OCI-LY7 (cell line): ENCODE results near the gene MYO3A. TPM values are rescaled to one million over a fixed set of nuclear protein-coding genes. Genes with fewer than 3 reads are reported as not detected.
"Not testable (repeated sequence)": the region's sequence is repeated elsewhere in the genome, so short reads cannot be mapped to it uniquely, and the experiment has no call there.

Source experiments
- BruUV-seq: library from RNA; stranded (reverse); fragments of 400-500 nt; replicated peaks from 2 replicates; lab custom pipeline; 2021; lab: Mats Ljungman, UMichigan
- CTCF ChIA-PET: fragments of 300-600 bp; sonication (Branson Sonifier 250); formaldehyde crosslinking; loops from one replicate; lab custom pipeline; 2022; ENCODE audit warnings: antibody characterized with exemption; ENCODE audit not compliant: unreplicated experiment; lab: Charles Lee
- POLR2A ChIA-PET: fragments of 300-600 bp; sonication (Branson Sonifier 250); formaldehyde crosslinking; loops from one replicate; lab custom pipeline; 2022; ENCODE audit warnings: antibody characterized with exemption; lab: Charles Lee
- DNase-seq: peaks from one replicate; pipeline ENCODE4 v3.0.0-alpha.2; 2015; ENCODE audit warnings: low spot score
- H2AFZ ChIP-seq: fragments of 200-600 bp; sonication (generic), shearing (Covaris generic); 2 replicates; pipeline ENCODE4 v1.6.1; 2014; ENCODE audit warnings: mild to moderate bottlenecking, antibody characterized with exemption, low read length, moderate library complexity
- H3K27ac ChIP-seq: fragments of 200-600 bp; sonication (generic); 2 replicates; pipeline ENCODE4 v1.5.1; 2014; ENCODE audit warnings: mixed run types, low read depth, mild to moderate bottlenecking, moderate library complexity, low read length, inconsistent platforms; ENCODE audit not compliant: poor library complexity, severe bottlenecking
- H3K36me3 ChIP-seq: fragments of 200-600 bp; sonication (generic); 2 replicates; pipeline ENCODE4 v1.6.1; 2014; ENCODE audit warnings: mild to moderate bottlenecking, antibody characterized with exemption, low read length, moderate library complexity, mixed read lengths; ENCODE audit not compliant: insufficient read depth
- H3K4me1 ChIP-seq: fragments of 200-600 bp; sonication (generic); 2 replicates; pipeline ENCODE4 v1.5.1; 2014; ENCODE audit warnings: mild to moderate bottlenecking, low read length; ENCODE audit not compliant: insufficient read depth, poor library complexity, severe bottlenecking
- H3K4me2 ChIP-seq: fragments of 200-600 bp; sonication (generic); 2 replicates; pipeline ENCODE4 v1.6.1; 2014; ENCODE audit warnings: mild to moderate bottlenecking, low read length
- H3K4me3 ChIP-seq: fragments of 200-600 bp; sonication (generic); 2 replicates; pipeline ENCODE4 v1.5.1; 2014; ENCODE audit warnings: mild to moderate bottlenecking, low read depth, low read length; ENCODE audit not compliant: poor library complexity, severe bottlenecking
- H3K79me2 ChIP-seq: fragments of 200-600 bp; sonication (generic); 2 replicates; pipeline ENCODE4 v1.6.1; 2016; ENCODE audit warnings: low read depth, mild to moderate bottlenecking, low read length, moderate library complexity, mixed read lengths; ENCODE audit not compliant: insufficient read depth
- H3K9me2 ChIP-seq: fragments of 200-600 bp; sonication (generic); 2 replicates; pipeline ENCODE4 v1.6.1; 2016; ENCODE audit warnings: mild to moderate bottlenecking, low read length, mixed read lengths; ENCODE audit not compliant: insufficient read depth
- H3K9me3 ChIP-seq: fragments of 200-600 bp; sonication (generic); 2 replicates; pipeline ENCODE4 v1.6.1; 2014; ENCODE audit warnings: mild to moderate bottlenecking, mixed run types, low read length, mixed read lengths
- H4K20me1 ChIP-seq: fragments of 200-600 bp; sonication (generic); 2 replicates; pipeline ENCODE4 v1.6.1; 2014; ENCODE audit warnings: mild to moderate bottlenecking, antibody characterized with exemption, low read length, moderate library complexity, mixed read lengths; ENCODE audit not compliant: insufficient read depth
- CTCF ChIP-seq: fragments of 200-600 bp; sonication (generic); conservative IDR thresholded peaks from 2 replicates; pipeline ENCODE4 v1.5.1; 2014; ENCODE audit warnings: mild to moderate bottlenecking, antibody characterized with exemption, low read length, moderate library complexity, mixed read lengths
- EZH2phosphoT487 ChIP-seq: fragments of 200-600 bp; sonication (generic); IDR thresholded peaks from 2 replicates; pipeline ENCODE4 v1.6.1; 2018; ENCODE audit warnings: low read depth, borderline replicate concordance, mild to moderate bottlenecking, mixed run types, antibody characterized with exemption, low read length, moderate library complexity, mixed read lengths
- intact Hi-C: fragments of 100-400 bp; cut with micrococcal nuclease; formaldehyde crosslinking; loops from one replicate; pipeline ENCODE4 v1.10.0; 2022; ENCODE audit not compliant: unreplicated experiment
- total RNA-seq, 2 experiments: library from RNA; depleted of rRNA in 1 of 2; stranded (reverse); fragments of >200 nt in 1 of 2; shearing (Covaris generic) in 1 of 2; gene quantifications; 2 replicates each; pipeline ENCODE4 v1.2.3, GENCODE V29; 2014 to 2022

MYO3A gene
- total RNA-seq, 2 experiments from 2014 or later = not detected

GRCh38 chr10:26067680-26068079 lies 133.7 kb downstream of the MYO3A start:
- H3K27ac ChIP-seq = no peak overlapping the region
- ChIA-PET CTCF (no interaction called here), POLR2A (no interaction called here)
- H3K9me3 ChIP-seq = no peaks in the 10 kb centered on the region
- no peak overlapping the region for H3K4me3 ChIP-seq
- H2AFZ ChIP-seq = no peak overlapping the region
- no peaks in the 10 kb centered on the region for H3K4me1 ChIP-seq
- no peaks in the 10 kb centered on the region for H4K20me1 ChIP-seq
- intact Hi-C loops = no loop called here
- no peak overlapping the region for H3K4me2 ChIP-seq
- H3K79me2 ChIP-seq = no peaks in the 10 kb centered on the region
- no TSS peak for BruUV-seq
- no peak for TF ChIP-seq EZH2phosphoT487
- no peak for TF ChIP-seq CTCF
- no peak for DNase-seq
- no peaks in the 10 kb centered on the region for H3K9me2 ChIP-seq
- H3K36me3 ChIP-seq = no peaks in the 10 kb centered on the region

GRCh38 chr10:26080971-26081370 lies 146.9 kb downstream of the MYO3A start:
- H2AFZ ChIP-seq, H3K4me3 ChIP-seq, H3K4me1 ChIP-seq, CTCF ChIA-PET, intact Hi-C loops, H3K79me2 ChIP-seq, DNase-seq, H3K9me3 ChIP-seq, H3K9me2 ChIP-seq, H3K36me3 ChIP-seq, H3K27ac ChIP-seq, BruUV-seq, H4K20me1 ChIP-seq, H3K4me2 ChIP-seq: not testable (repeated sequence)
- POLR2A ChIA-PET = interaction anchor here (1.1 to 1.7 kb wide), 2 partner anchors 10 to 14 kb away, joined by 5 read pairs; no protein-coding TSS in a partner anchor

- Histone ChIP-seq H3K4me3 (no peak overlapping the region), H3K36me3 (no peaks in the 10 kb centered on the region), H2AFZ (no peak overlapping the region), H3K9me2 (no peaks in the 10 kb centered on the region), H3K79me2 (no peaks in the 10 kb centered on the region), H3K4me1 (no peaks in the 10 kb centered on the region), H3K9me3 (no peaks in the 10 kb centered on the region), H3K27ac (no peak overlapping the region), H3K4me2 (no peak overlapping the region), H4K20me1 (no peaks in the 10 kb centered on the region)
- DNase-seq = no peak
- BruUV-seq = no TSS peak
- ChIA-PET POLR2A (interaction anchor here (1.7 kb wide), 1 partner anchor 9 kb away, joined by 5 read pairs; no protein-coding TSS in a partner anchor), CTCF (no interaction called here)
- intact Hi-C loops = no loop called here
- TF ChIP-seq CTCF = no peak
- no peak for TF ChIP-seq EZH2phosphoT487
These were observed 147.4 kb downstream of the MYO3A start for GRCh38 chr10:26081459-26081858.
